Measurements from ENCODE around the gene FAM43B.
"Not testable (repeated sequence)": the region's sequence is repeated elsewhere in the genome, so short reads cannot be mapped to it uniquely, and the experiment has no call there.

- not testable (repeated sequence) for TF ChIP-seq EP300, POLR2AphosphoS5, CTCF (IDR thresholded peaks at IDR 0.05)
These were observed 32.6 kb upstream of the FAM43B start for GRCh38 chr1:20519609-20520262.

All from upper lobe of left lung (tissue), 4 donors.